PC-3 (cell line): ENCODE data around the gene FLT3.

ENCODE experiments used
- CTCF ChIP-seq: fragments of 300-600 bp; sonication (generic); conservative IDR thresholded peaks from 2 replicates; pipeline ENCODE4 v1.5.1; 2017; ENCODE audit warnings: antibody characterized with exemption, low read depth, mild to moderate bottlenecking, low read length
- EZH2 ChIP-seq: fragments of 300-600 bp; sonication (generic); IDR thresholded peaks from one replicate; pipeline ENCODE4 v1.6.1; 2017; ENCODE audit warnings: antibody characterized with exemption, mild to moderate bottlenecking, low read length; ENCODE audit not compliant: unreplicated experiment
- EZH2phosphoT487 ChIP-seq: fragments of 300-600 bp; sonication (generic); IDR thresholded peaks from 2 replicates; pipeline ENCODE4 v1.6.1; 2018; ENCODE audit warnings: mild to moderate bottlenecking, antibody characterized with exemption, low read length, borderline replicate concordance

GRCh38 chr13:27978301-27978968 lies 121.9 kb downstream of the FLT3 start:
- TF ChIP-seq EZH2 (no peak), CTCF (no peak), EZH2phosphoT487 (no peak)
